ENCODE data around the gene GPALPP1.
"Not testable (repeated sequence)": the region's sequence is repeated elsewhere in the genome, so short reads cannot be mapped to it uniquely, and the experiment has no call there.

GPALPP1 gene, protein sequence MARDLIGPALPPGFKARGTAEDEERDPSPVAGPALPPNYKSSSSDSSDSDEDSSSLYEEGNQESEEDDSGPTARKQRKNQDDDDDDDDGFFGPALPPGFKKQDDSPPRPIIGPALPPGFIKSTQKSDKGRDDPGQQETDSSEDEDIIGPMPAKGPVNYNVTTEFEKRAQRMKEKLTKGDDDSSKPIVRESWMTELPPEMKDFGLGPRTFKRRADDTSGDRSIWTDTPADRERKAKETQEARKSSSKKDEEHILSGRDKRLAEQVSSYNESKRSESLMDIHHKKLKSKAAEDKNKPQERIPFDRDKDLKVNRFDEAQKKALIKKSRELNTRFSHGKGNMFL

DNA sequence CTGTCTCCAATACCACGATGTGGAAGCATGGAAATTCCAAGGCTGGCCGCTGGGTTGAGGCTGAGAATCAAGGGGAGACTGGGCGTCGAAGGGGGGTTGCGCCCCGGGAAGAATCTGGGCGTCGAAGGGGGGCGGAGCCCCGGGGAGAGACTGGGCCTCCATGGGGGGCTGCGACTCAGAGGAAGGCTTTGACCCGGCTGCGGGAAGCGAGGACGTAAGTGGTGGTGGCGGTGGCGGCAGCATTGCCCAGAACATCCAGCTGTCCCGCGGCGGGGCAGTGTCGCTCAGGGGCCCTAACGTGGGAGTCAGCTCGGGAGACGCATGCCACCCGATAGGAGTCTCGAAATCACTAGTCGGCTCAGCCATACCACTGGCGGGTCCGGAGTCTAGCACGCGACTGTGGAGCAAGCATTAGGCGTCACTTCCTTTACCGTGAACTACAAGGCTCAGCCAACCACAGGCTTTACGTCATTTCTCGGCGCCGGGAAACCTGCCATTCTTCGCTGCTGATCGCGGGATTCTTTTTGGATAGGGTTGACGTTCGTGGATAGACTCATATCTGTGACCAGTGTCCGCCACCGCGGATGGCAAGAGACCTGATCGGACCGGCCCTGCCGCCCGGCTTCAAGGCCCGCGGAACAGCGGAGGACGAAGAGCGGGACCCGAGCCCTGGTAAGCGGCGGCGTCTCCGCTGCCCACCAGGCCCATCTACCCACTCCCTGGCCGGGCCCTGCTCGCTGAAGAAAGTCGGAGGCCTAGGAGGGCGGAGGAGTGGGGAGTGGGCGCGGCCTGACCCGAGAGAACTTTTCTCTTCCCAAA, at the start of gene GPALPP1, which contains the start of gene NUFIP1:
Gene GPALPP1, plus strand, starts transcription at position 468 of the 819 bp plus-strand sequence. Its CDS starts 117 bp downstream, at position 585.
Gene NUFIP1, minus strand, starts transcription at position 401 of the 819 bp plus-strand sequence. Its CDS starts 35 bp downstream, at position 366.
- Histone ChIP-seq H3K27ac (peak within 1 kb of the TSS; percentile 76 to 92 (median 87)), H3K4me3 (peak within 1 kb of the TSS; percentile 84 to 99 (median 92)), H3K4me2 (peak within 1 kb of the TSS; percentile 85 to 99 (median 95)), H3K9ac (peak within 1 kb of the TSS; percentile 83 to 96 (median 92)), H3K36me3 (peaks cover 9 to 51% (median 26%) of the 10 kb centered on the region in 11 experiments; a peak in 21 of 22 replicates), H3K9me3 (replicated peaks in 1 of 11) (no peaks in the 10 kb centered on the region), H3K27me3 (no peaks in the 10 kb centered on the region), H3K4me1 (peaks cover 31 to 48% (median 36%) of the 10 kb centered on the region in 10 experiments), H4K20me1 (peaks cover 0 to 71% (median 14%) of the 10 kb centered on the region in 11 experiments; a peak in 14 of 22 replicates)
- no peak for TF ChIP-seq Cebpa-rat (IDR thresholded peaks at IDR 0.05)

GRCh38 chr13:44943411-44943810, 45.9 kb upstream of the GPALPP1 start:
- H4K20me1 ChIP-seq; H3K9ac ChIP-seq; H3K27ac ChIP-seq; H3K9me3 ChIP-seq (replicated peaks in 1 of 11); H3K27me3 ChIP-seq; H3K4me2 ChIP-seq; H3K4me3 ChIP-seq; H3K4me1 ChIP-seq: not testable (repeated sequence)
- H3K36me3 ChIP-seq = peaks cover 19 to 60% (median 38%) of the 10 kb centered on the region in 11 experiments

- Histone ChIP-seq H3K36me3 (peaks cover 16 to 81% (median 62%) of the 10 kb centered on the region in 11 experiments; a peak in 21 of 22 replicates), H3K4me2 (no peak overlapping the region), H3K9me3 (replicated peaks in 1 of 11) (no peaks in the 10 kb centered on the region), H3K4me3 (no peak overlapping the region), H4K20me1 (no peaks in the 10 kb centered on the region), H3K4me1 (no peaks in the 10 kb centered on the region), H3K27me3 (no peaks in the 10 kb centered on the region), H3K9ac (no peak overlapping the region), H3K27ac (no peak overlapping the region)
- no peak for TF ChIP-seq Cebpa-rat (IDR thresholded peaks at IDR 0.05)
These were observed 38.2 kb upstream of the GPALPP1 start for GRCh38 chr13:44951184-44951583.

DNA sequence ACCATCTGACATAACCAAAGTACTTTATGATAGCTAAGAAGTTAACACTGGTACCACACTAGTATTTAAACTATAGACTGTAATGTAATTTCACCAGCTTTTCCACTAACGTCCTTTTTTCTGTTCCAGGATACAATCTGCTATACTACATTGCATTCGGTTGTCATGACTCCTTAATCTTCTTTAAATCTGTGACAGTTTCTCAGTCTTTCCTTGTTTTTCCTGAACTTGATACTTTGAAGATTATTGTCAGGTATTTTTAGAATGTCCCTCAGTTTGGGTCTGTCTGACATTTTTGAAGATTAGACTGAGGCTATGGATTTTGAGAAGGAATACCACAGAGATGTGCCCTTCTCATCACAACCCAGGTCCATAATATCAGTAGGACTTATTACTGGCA, 36.7 kb upstream of the GPALPP1 start:
- TF ChIP-seq Cebpa-rat (IDR thresholded peaks at IDR 0.05) = no peak
- no peak overlapping the region for H3K27ac ChIP-seq
- H3K4me3 ChIP-seq = no peak overlapping the region
- H4K20me1 ChIP-seq = no peaks in the 10 kb centered on the region
- no peak overlapping the region for H3K9ac ChIP-seq
- peaks cover 16 to 88% (median 69%) of the 10 kb centered on the region in 11 experiments; a peak in 21 of 22 replicates for H3K36me3 ChIP-seq
- no peak overlapping the region for H3K4me2 ChIP-seq
- H3K4me1 ChIP-seq = no peaks in the 10 kb centered on the region
- no peaks in the 10 kb centered on the region for H3K9me3 ChIP-seq (replicated peaks in 1 of 11)
- H3K27me3 ChIP-seq = no peaks in the 10 kb centered on the region

DNA sequence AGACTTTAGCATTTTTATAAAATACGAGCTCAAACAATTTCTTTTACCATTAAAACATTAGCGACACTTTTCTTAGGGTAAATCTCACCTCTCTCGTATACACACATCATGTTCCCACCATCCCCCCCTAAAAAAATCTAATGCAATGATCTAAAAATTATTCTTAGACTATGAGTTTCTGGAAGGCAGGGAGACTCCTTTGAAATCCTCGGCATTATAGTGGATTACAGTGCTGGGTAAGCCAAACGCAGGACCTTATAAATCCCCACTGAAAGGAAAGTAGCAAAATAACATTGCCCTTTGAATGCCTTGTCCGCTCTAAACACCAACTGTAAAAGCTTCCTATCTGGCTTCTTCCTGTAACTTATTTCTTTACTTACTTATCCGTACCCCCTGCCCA, 35.1 kb upstream of the GPALPP1 start:
- Histone ChIP-seq H3K36me3 (peaks cover 15 to 88% (median 69%) of the 10 kb centered on the region in 11 experiments; a peak in 21 of 22 replicates), H3K4me3 (no peak overlapping the region)

DNA sequence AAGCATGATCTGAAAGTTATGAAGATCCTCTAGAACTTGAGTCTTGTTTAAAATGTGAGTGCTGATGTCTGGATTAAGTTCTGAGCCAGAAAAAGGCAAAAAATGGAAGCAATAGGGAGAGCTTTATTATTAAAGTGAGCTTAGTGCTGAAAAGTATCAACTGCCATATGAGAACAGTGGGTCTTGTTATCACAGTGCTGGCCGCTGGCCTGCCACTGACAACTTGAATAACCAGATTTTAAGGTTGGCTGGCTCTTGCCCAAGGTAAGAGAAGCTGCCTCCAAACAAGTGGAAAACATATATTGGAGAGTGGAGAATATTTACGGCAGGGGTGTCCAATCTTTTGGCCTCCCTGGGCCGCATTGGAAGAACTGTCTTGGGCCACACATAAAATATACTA, 33.9 kb upstream of the GPALPP1 start:
- H3K9ac ChIP-seq = no peak overlapping the region
- no peaks in the 10 kb centered on the region for H3K9me3 ChIP-seq (replicated peaks in 1 of 11)
- no peak overlapping the region for H3K4me2 ChIP-seq
- no peak overlapping the region for H3K27ac ChIP-seq
- H4K20me1 ChIP-seq = no peaks in the 10 kb centered on the region
- TF ChIP-seq Cebpa-rat (IDR thresholded peaks at IDR 0.05) = no peak
- peaks cover 13 to 89% (median 69%) of the 10 kb centered on the region in 11 experiments; a peak in 19 of 22 replicates for H3K36me3 ChIP-seq
- H3K4me1 ChIP-seq = no peaks in the 10 kb centered on the region
- no peak overlapping the region for H3K4me3 ChIP-seq
- no peaks in the 10 kb centered on the region for H3K27me3 ChIP-seq

More for the DNA sequence above, 35.1 kb upstream of the GPALPP1 start:
- Histone ChIP-seq H4K20me1 (no peaks in the 10 kb centered on the region), H3K27ac (no peak overlapping the region), H3K9ac (no peak overlapping the region), H3K9me3 (replicated peaks in 1 of 11) (no peaks in the 10 kb centered on the region), H3K4me1 (no peaks in the 10 kb centered on the region), H3K4me2 (no peak overlapping the region), H3K27me3 (no peaks in the 10 kb centered on the region)
- TF ChIP-seq Cebpa-rat (IDR thresholded peaks at IDR 0.05) = no peak

DNA sequence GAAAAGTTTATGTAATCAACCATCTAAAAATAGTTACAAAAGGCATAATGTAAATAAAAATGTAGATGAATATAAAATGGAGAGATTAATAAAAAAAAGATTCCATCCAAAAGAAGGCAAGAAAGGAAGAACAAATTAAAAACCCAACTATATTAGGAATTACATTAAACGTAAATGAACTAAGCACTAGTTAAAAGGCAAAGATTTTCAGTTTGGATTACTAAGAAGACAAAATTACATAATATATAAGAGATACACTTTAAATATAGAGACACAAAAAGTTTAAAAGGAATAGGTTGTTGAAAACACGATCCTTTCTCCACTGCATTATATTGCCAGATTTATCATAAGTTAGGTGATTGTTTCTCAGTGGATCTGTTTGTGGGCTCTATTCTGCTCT, 27.3 kb upstream of the GPALPP1 start:
- H3K27me3 ChIP-seq = no peaks in the 10 kb centered on the region; a peak in 1 of 22 replicates
- H3K27ac ChIP-seq = no peak overlapping the region
- no peaks in the 10 kb centered on the region for H4K20me1 ChIP-seq
- peak overlapping the region in 2 of 10 experiments; percentile 6 to 20; a peak in 1 of 20 replicates for H3K4me3 ChIP-seq
- no peak for TF ChIP-seq Cebpa-rat (IDR thresholded peaks at IDR 0.05)
- H3K4me1 ChIP-seq = no peaks in the 10 kb centered on the region
- H3K4me2 ChIP-seq = no peak overlapping the region
- no peak overlapping the region for H3K9ac ChIP-seq
- peaks cover 68 to 100% (median 95%) of the 10 kb centered on the region in 11 experiments for H3K36me3 ChIP-seq
- H3K9me3 ChIP-seq (replicated peaks in 1 of 11) = peaks cover 43 to 55% (median 45%) of the 10 kb centered on the region in 11 experiments

- Histone ChIP-seq H3K36me3 (peaks cover 30 to 90% (median 77%) of the 10 kb centered on the region in 11 experiments), H3K27me3 (no peaks in the 10 kb centered on the region), H3K4me1 (peaks cover 0 to 11% (median 5%) of the 10 kb centered on the region in 10 experiments; a peak in 11 of 20 replicates), H3K27ac (no peak overlapping the region), H3K9me3 (replicated peaks in 1 of 11) (peaks cover 24 to 31% (median 27%) of the 10 kb centered on the region in 11 experiments), H4K20me1 (peaks cover 0 to 8% (median 0%) of the 10 kb centered on the region in 11 experiments; a peak in 3 of 22 replicates), H3K4me3 (no peak overlapping the region), H3K4me2 (no peak overlapping the region), H3K9ac (no peak overlapping the region)
- no peak for TF ChIP-seq Cebpa-rat (IDR thresholded peaks at IDR 0.05)
These were observed 21.5 kb upstream of the GPALPP1 start for GRCh38 chr13:44967704-44968433.

Data from BLaER1 treated with 17β-estradiol and CSF1 and Interleukin-3, amounts not matched to agents 10 nM and 100 nM (cell line).